Glutamatergic neuron (in vitro differentiated cells): Measurements from ENCODE around the gene THADA. TPM values are rescaled to one million over a fixed set of nuclear protein-coding genes. Genes with fewer than 3 reads are reported as not detected.

Experiments used
- DNase-seq: peaks from one replicate; pipeline ENCODE4 v3.0.0; 2022
- H3K27ac Mint-ChIP-seq: one replicate; pipeline ENCODE4 v1.8.0; 2020; ENCODE audit warnings: mild to moderate bottlenecking, mixed read lengths, inconsistent platforms; ENCODE audit not compliant: unreplicated experiment
- H3K27me3 Mint-ChIP-seq: one replicate; pipeline ENCODE4 v1.8.0; 2020; ENCODE audit warnings: mild to moderate bottlenecking, moderate library complexity, mixed read lengths, inconsistent platforms; ENCODE audit not compliant: unreplicated experiment
- H3K36me3 Mint-ChIP-seq: one replicate; pipeline ENCODE4 v1.8.0; 2020; ENCODE audit warnings: mild to moderate bottlenecking, mixed read lengths, inconsistent platforms; ENCODE audit not compliant: unreplicated experiment
- H3K4me1 Mint-ChIP-seq: one replicate; pipeline ENCODE4 v1.8.0; 2020; ENCODE audit warnings: mild to moderate bottlenecking, low read depth, mixed read lengths, inconsistent platforms; ENCODE audit not compliant: unreplicated experiment
- H3K4me3 Mint-ChIP-seq: one replicate; pipeline ENCODE4 v1.8.0; 2020; ENCODE audit warnings: mild to moderate bottlenecking, mixed read lengths, inconsistent platforms; ENCODE audit not compliant: unreplicated experiment
- H3K9me3 Mint-ChIP-seq: one replicate; pipeline ENCODE4 v1.8.0; 2020; ENCODE audit warnings: mild to moderate bottlenecking, moderate library complexity, mixed read lengths, inconsistent platforms; ENCODE audit not compliant: unreplicated experiment
- CTCF ChIP-seq: fragments of 200-600 bp; sonication (generic); IDR thresholded peaks from one replicate; pipeline ENCODE4 v1.5.0; 2021; ENCODE audit not compliant: partially characterized antibody, unreplicated experiment
- total RNA-seq: library from RNA; stranded (reverse); fragmentation: NEBNext Ultra II Directional; extraction: Animal tissue kit (Norgen Biotek cat#: 25700); gene quantifications from one replicate; pipeline ENCODE4 v1.2.1, GENCODE V29; 2021; ENCODE audit not compliant: unreplicated experiment

The THADA gene
- total RNA-seq, 1 donor from 2014 or later = 15.0 TPM

DNA sequence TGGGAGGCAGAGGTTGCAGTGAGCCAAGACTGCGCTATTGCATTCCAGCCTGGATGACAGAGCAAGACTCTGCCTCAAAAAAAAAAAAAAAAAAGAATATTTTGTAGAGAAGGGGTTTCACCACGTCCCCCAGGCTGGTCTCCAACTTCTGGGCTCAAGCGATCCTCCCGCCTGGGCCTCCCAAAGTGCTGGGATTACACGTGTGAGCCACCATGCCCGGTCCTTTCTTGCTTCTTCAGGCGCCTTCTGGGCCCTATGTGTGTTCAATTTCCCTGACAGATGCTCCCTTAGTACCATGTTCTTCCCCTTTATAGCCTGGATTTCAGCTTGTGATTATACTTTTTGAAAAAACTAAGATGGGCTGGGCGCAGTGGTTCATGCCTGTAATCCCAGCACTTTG, 379.2 kb downstream of the THADA start:
- Mint-ChIP-seq H3K36me3 (no peaks in the 10 kb centered on the region), H3K4me3 (no peak overlapping the region), H3K4me1 (peaks cover 25% of the 10 kb centered on the region), H3K27ac (no peak overlapping the region), H3K27me3 (peaks cover 4% of the 10 kb centered on the region), H3K9me3 (peaks cover 3% of the 10 kb centered on the region)
- DNase-seq = no peak
- no peak for TF ChIP-seq CTCF

DNA sequence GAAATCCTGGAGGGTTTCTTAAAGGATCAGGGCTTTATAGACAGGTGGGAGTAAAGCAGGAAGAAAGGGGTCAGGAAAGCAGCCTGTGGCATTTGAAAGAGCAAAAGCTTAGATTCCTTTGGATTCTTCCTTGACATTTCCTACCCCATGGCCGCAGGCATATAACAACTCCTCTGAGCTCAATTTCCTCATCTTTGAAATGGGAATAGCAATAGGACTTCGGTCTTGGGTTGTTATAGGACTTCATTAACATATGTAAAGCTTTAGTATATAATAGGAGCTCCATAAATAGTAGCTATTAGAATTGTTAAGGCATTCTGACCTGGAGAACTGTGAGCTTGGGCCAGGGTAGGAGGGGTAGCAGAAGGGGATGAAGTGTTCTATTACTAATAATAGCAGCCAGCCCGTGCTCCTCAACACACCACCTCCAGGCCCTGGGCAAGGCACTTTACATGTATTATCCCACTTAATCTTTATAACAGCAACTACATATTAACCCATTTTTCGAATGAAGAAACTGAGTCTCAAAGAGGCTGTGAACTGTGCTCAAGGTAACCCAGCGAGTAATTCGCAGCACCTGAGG, 380.1 kb downstream of the THADA start:
- Mint-ChIP-seq H3K27ac (no peak overlapping the region), H3K9me3 (peaks cover 5% of the 10 kb centered on the region), H3K36me3 (no peaks in the 10 kb centered on the region), H3K4me1 (peaks cover 17% of the 10 kb centered on the region), H3K27me3 (peaks cover 4% of the 10 kb centered on the region), H3K4me3 (no peak overlapping the region)
- TF ChIP-seq CTCF = no peak
- no peak for DNase-seq

DNA sequence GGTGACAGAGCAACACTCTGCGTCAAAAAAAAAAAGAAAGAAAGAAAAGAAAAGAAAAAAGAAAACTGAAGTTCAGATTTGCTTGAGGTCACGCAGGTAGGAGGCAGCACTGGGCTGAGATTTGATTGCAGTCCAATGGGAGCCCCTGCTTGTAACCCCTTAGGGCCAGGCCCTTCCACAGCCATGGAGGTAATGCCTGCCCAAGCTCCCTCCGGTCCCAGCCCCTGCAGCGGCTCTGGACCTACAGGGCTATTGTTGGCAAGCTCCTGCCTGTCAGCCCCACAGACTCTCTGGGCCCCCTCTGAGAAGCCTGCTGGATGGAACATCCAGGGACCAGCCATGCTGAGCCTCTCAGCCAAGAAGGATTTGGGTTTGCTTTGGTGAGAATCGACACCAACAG, 381.6 kb downstream of the THADA start:
- H3K4me1 Mint-ChIP-seq = peaks cover 6% of the 10 kb centered on the region
- H3K4me3 Mint-ChIP-seq = no peak overlapping the region
- H3K27me3 Mint-ChIP-seq = peaks cover 4% of the 10 kb centered on the region
- H3K36me3 Mint-ChIP-seq = no peaks in the 10 kb centered on the region
- H3K27ac Mint-ChIP-seq = no peak overlapping the region
- TF ChIP-seq CTCF = no peak
- DNase-seq = no peak
- H3K9me3 Mint-ChIP-seq = peaks cover 5% of the 10 kb centered on the region

DNA sequence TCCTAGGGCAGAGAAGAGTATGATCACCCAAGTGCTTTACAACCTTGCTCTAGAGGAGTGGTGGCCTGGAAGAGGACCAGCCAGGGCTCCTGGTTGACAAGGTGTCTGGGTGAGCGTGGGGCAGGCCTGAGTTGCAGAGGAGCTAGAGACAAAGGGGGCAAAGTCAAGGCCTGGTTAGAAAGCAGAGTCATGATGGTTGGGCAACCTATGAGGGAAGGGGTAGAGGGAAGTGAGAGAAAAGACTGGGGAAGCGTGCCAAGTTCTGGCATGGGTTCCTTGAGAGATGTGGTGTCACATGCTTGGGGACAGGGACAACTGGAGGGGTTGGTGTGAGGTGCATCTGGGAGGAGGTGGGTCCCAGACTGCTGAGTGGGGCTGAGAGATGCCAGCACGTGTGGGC, 382.9 kb downstream of the THADA start:
- Mint-ChIP-seq H3K36me3 (no peaks in the 10 kb centered on the region), H3K4me3 (no peak overlapping the region), H3K27ac (no peak overlapping the region), H3K4me1 (no peaks in the 10 kb centered on the region), H3K27me3 (peaks cover 2% of the 10 kb centered on the region), H3K9me3 (peaks cover 3% of the 10 kb centered on the region)
- no peak for TF ChIP-seq CTCF
- DNase-seq = no peak

- no peak for TF ChIP-seq CTCF
- H3K9me3 Mint-ChIP-seq = peaks cover 3% of the 10 kb centered on the region
- no peak overlapping the region for H3K27ac Mint-ChIP-seq
- no peaks in the 10 kb centered on the region for H3K36me3 Mint-ChIP-seq
- H3K27me3 Mint-ChIP-seq = peaks cover 4% of the 10 kb centered on the region
- no peak overlapping the region for H3K4me3 Mint-ChIP-seq
- H3K4me1 Mint-ChIP-seq = no peaks in the 10 kb centered on the region
- DNase-seq = no peak
Measured at GRCh38 chr2:43212216-43212835, 383.5 kb downstream of the THADA start.
